Colonic mucosa (tissue), 4 donors: ENCODE data around the gene HOXB6. TPM values are rescaled to one million over a fixed set of nuclear protein-coding genes. Genes with fewer than 3 reads are reported as not detected.

Source experiments
- DNase-seq: peaks from one replicate; pipeline ENCODE4 v3.0.0-alpha.2; 2020
- H3K27ac ChIP-seq: fragments of 200-600 bp; one replicate; pipeline ENCODE4 v1.8.0; 2021
- H3K27me3 ChIP-seq: fragments of 200-600 bp; one replicate; pipeline ENCODE4 v1.8.0; 2021
- H3K36me3 ChIP-seq: fragments of 200-600 bp; one replicate; pipeline ENCODE4 v1.8.0; 2021
- H3K4me1 ChIP-seq: fragments of 200-600 bp; one replicate; pipeline ENCODE4 v1.8.0; 2021; ENCODE audit warnings: mild to moderate bottlenecking
- H3K4me3 ChIP-seq: fragments of 200-600 bp; one replicate; pipeline ENCODE4 v1.8.0; 2021
- H3K9ac ChIP-seq, 2 donors: one replicate each; pipeline ENCODE4 v1.7.0; 2013; ENCODE audit warnings: control low read depth in 2 of 2, low read depth in 2 of 2, low read length in 2 of 2
- H3K9me3 ChIP-seq: fragments of 200-600 bp; one replicate; pipeline ENCODE4 v1.8.0; 2021
- CTCF ChIP-seq: fragments of 200-600 bp; IDR thresholded peaks from one replicate; pipeline ENCODE4 v1.8.0; 2022; ENCODE audit warnings: antibody characterized with exemption, mild to moderate bottlenecking
- intact Hi-C: fragments of 100-400 bp; cut with DNase I; formaldehyde crosslinking; loops from one replicate; pipeline ENCODE4 v1.14.1; 2022
- total RNA-seq, 2 donors: library from RNA; stranded (reverse); fragmentation: NEBNext Ultra II Directional in 1 of 2; extraction: Animal tissue kit (Norgen Biotek cat#: 25700) in 1 of 2; gene quantifications; one replicate each; pipeline ENCODE4 v1.2.1, GENCODE V29; 2021
- donor health status: healthy.
- donor health status: DM: no; HTN: no; CAD: no.
- donor health status: DM: no; HTN: no; CAD: no.

The HOXB6 gene
- total RNA-seq, 2 donors from 2014 or later: 30.0 to 71.0 TPM

DNA sequence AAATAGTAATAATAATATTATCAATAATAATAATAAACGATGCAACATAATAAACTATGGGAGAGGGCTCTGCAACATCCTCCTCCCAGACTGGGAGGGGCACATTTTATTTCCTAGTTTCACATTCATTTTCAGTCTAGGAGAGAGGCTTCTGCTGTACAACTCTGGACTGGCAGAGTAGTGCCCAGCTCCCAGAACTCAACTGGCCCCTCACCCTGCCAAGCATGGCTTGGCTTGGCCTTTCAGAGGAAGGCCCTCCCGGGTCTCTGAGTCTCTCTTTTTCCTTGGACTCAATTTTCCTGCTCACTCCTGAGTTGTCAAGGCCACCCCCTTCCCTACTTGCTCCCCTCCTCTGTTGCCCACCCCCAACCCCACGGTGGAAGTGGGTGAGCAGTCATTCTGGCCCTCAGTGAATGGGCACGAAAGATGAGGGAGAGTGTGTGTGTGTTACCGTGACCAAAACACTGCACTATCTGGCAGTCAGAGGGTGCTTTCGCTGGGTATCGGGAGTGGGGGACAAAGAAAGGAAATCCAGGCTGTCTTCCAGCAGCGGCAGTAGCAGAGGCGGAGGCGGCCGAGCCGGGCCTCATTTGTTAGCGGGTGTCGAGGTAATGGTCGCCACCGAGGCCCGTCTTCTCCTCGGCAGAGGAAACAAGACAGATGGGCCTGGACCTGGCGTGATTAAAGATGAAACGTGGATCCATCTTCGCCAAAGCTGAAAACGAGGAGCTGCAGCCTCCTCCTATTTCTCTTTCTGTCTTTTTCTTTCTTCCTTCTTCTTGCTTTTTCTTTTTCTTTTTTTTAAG is 28.9 kb downstream of the HOXB6 start:
- intact Hi-C loops: no loop called here
- TF ChIP-seq CTCF: no peak
- DNase-seq: no peak
- H3K27ac ChIP-seq: peak overlapping the region; percentile 70
- peak overlapping the region; percentile 35 for H3K4me3 ChIP-seq
- no peaks in the 10 kb centered on the region for H3K9me3 ChIP-seq
- no peaks in the 10 kb centered on the region for H3K27me3 ChIP-seq
- peak overlapping the region; percentile 34 to 62 for H3K9ac ChIP-seq
- peaks cover 17% of the 10 kb centered on the region for H3K4me1 ChIP-seq
- H3K36me3 ChIP-seq: no peaks in the 10 kb centered on the region

DNA sequence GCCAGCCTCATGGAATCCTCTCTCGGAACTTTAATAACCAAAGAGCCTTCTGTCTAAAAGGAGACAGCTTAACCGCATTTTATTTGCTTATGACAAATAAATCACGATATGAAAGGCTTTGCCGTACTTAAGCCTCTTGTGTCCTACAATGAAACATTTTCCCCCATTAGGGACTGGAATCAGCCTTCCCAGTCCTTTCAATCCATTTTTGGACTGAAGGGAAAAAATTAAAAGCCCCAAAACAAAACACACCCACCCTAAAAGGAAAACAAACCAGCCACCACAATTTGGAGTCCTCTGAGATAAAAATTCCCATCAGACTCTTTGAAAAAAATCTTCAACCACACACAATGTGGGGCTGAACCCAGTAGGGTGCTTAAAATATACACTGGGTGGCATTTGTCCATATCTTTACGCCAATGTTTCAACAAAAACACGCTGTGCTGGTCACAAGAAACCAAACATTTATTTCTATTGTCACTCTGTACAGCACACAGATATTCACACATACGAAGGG is 29.7 kb downstream of the HOXB6 start:
- Histone ChIP-seq H3K27ac (peak overlapping the region; percentile 70), H3K36me3 (no peaks in the 10 kb centered on the region), H3K4me3 (no peak overlapping the region), H3K4me1 (peaks cover 16% of the 10 kb centered on the region), H3K9ac (peak overlapping the region in 1 of 2 donors; percentile 37), H3K27me3 (no peaks in the 10 kb centered on the region), H3K9me3 (no peaks in the 10 kb centered on the region)
- TF ChIP-seq CTCF: no peak
- intact Hi-C loops: no loop called here
- no peak for DNase-seq

DNA sequence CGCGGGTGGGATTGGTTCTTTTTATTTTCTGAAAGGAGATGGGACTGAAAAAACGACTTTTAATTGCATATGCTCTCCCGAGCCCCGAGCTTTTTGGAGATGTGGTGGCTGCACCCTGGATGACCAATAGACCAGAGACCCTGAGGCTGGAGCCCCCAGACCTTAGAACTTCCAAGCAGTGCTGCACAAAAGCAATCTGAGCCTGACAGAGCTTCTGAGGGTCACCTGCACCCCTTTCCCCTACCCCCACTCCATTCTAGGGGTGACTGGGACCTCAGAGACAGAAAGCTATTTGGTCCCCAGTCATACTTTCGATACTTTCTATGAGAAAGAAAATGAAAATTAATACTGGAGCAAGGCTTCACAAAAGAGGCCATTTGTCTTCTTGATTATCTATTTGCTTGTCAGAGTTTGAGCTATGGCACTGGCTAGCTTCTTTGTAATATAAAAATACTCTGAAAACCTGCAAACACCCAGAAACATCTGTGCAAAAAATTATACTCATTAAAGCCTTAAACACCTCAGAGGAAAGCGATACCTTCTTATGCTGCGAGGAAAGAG is 30.2 kb downstream of the HOXB6 start:
- intact Hi-C loops: no loop called here
- Histone ChIP-seq H3K4me1 (peaks cover 11% of the 10 kb centered on the region), H3K9ac (peak overlapping the region; percentile 24 to 52), H3K27me3 (no peaks in the 10 kb centered on the region), H3K9me3 (no peaks in the 10 kb centered on the region), H3K27ac (peak overlapping the region; percentile 70), H3K36me3 (no peaks in the 10 kb centered on the region), H3K4me3 (no peak overlapping the region)
- no peak for DNase-seq
- TF ChIP-seq CTCF: no peak

GRCh38 chr17:48571826-48572417 is 32.9 kb downstream of the HOXB6 start:
- no peak overlapping the region for H3K4me3 ChIP-seq
- peaks cover 25% of the 10 kb centered on the region for H3K4me1 ChIP-seq
- H3K36me3 ChIP-seq: no peaks in the 10 kb centered on the region
- intact Hi-C loops: no loop called here
- H3K9ac ChIP-seq: peak overlapping the region; percentile 55 to 68
- no peak for TF ChIP-seq CTCF
- H3K27me3 ChIP-seq: no peaks in the 10 kb centered on the region
- DNase-seq: no peak
- no peaks in the 10 kb centered on the region for H3K9me3 ChIP-seq
- H3K27ac ChIP-seq: peak overlapping the region; percentile 70

GRCh38 chr17:48571024-48571818 is 33.6 kb downstream of the HOXB6 start:
- TF ChIP-seq CTCF: no peak
- H3K4me3 ChIP-seq: no peak overlapping the region
- no peak for DNase-seq
- no peaks in the 10 kb centered on the region for H3K27me3 ChIP-seq
- H3K36me3 ChIP-seq: no peaks in the 10 kb centered on the region
- H3K9ac ChIP-seq: peak overlapping the region; percentile 55 to 69
- no peaks in the 10 kb centered on the region for H3K9me3 ChIP-seq
- peak overlapping the region; percentile 70 for H3K27ac ChIP-seq
- H3K4me1 ChIP-seq: peaks cover 30% of the 10 kb centered on the region
- intact Hi-C loops: no loop called here
